Glutamatergic neuron (in vitro differentiated cells): ENCODE measurements around the gene ALCAM. TPM values are rescaled to one million over a fixed set of nuclear protein-coding genes. Genes with fewer than 3 reads are reported as not detected.

Source experiments
- DNase-seq: peaks from one replicate; pipeline ENCODE4 v3.0.0; 2022
- H3K27ac Mint-ChIP-seq: one replicate; pipeline ENCODE4 v1.8.0; 2020; ENCODE audit warnings: mild to moderate bottlenecking, mixed read lengths, inconsistent platforms; ENCODE audit not compliant: unreplicated experiment
- H3K27me3 Mint-ChIP-seq: one replicate; pipeline ENCODE4 v1.8.0; 2020; ENCODE audit warnings: mild to moderate bottlenecking, moderate library complexity, mixed read lengths, inconsistent platforms; ENCODE audit not compliant: unreplicated experiment
- H3K36me3 Mint-ChIP-seq: one replicate; pipeline ENCODE4 v1.8.0; 2020; ENCODE audit warnings: mild to moderate bottlenecking, mixed read lengths, inconsistent platforms; ENCODE audit not compliant: unreplicated experiment
- H3K4me1 Mint-ChIP-seq: one replicate; pipeline ENCODE4 v1.8.0; 2020; ENCODE audit warnings: mild to moderate bottlenecking, low read depth, mixed read lengths, inconsistent platforms; ENCODE audit not compliant: unreplicated experiment
- H3K4me3 Mint-ChIP-seq: one replicate; pipeline ENCODE4 v1.8.0; 2020; ENCODE audit warnings: mild to moderate bottlenecking, mixed read lengths, inconsistent platforms; ENCODE audit not compliant: unreplicated experiment
- H3K9me3 Mint-ChIP-seq: one replicate; pipeline ENCODE4 v1.8.0; 2020; ENCODE audit warnings: mild to moderate bottlenecking, moderate library complexity, mixed read lengths, inconsistent platforms; ENCODE audit not compliant: unreplicated experiment
- CTCF ChIP-seq: fragments of 200-600 bp; sonication (generic); IDR thresholded peaks from one replicate; pipeline ENCODE4 v1.5.0; 2021; ENCODE audit not compliant: partially characterized antibody, unreplicated experiment
- long read RNA-seq: library from polyadenylated mRNA; unstranded; transcript quantifications from one replicate; pipeline ENCODE4 v2.0.0, GENCODE V29; 2020; ENCODE audit not compliant: unreplicated experiment
- total RNA-seq: library from RNA; stranded (reverse); fragmentation: NEBNext Ultra II Directional; extraction: Animal tissue kit (Norgen Biotek cat#: 25700); gene quantifications from one replicate; pipeline ENCODE4 v1.2.1, GENCODE V29; 2021; ENCODE audit not compliant: unreplicated experiment

ALCAM gene
- 115 TPM for total RNA-seq
- long read RNA-seq, full-length matches to known transcripts = 6 of 16 reads
- long read RNA-seq, partial matches to known transcripts = 6 of 16 reads
- long read RNA-seq, other reads (novel, unspliced or antisense) = 4 of 16 reads

GRCh38 chr3:105366326-105367062 lies at the start of gene ALCAM:
Gene ALCAM (plus strand): TSS chr3:105366909.
- Mint-ChIP-seq H3K36me3 (no peaks in the 10 kb centered on the region), H3K27me3 (peaks cover 16% of the 10 kb centered on the region), H3K9me3 (peaks cover 23% of the 10 kb centered on the region), H3K4me1 (peaks cover 15% of the 10 kb centered on the region), H3K27ac (peak within 1 kb of the TSS; percentile 90), H3K4me3 (peak within 1 kb of the TSS; percentile 97)
- no peak for TF ChIP-seq CTCF
- DNase-seq = peak; percentile 97

DNA sequence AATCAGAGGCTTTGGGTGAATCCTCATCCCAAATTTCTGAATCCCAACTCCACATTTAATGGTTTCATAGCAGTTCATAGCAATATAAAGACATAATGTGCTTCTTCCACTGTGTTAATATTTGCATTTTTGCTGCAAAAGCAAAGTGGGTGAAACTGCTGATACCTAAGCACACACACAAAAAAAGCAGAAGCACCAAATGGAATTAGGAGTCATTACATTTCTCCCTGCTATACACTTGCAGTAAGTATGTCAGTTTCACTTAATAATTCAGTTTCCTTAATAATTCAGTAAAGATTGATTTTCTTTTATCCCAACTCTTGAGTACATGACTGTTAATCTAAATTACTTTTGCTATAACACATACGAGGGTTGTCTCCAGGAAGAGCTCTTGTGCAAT lies 48.9 kb upstream of the ALCAM start:
- no peak for DNase-seq
- H3K27me3 Mint-ChIP-seq = no peaks in the 10 kb centered on the region
- no peak for TF ChIP-seq CTCF
- H3K9me3 Mint-ChIP-seq = no peaks in the 10 kb centered on the region
- H3K4me3 Mint-ChIP-seq = no peak overlapping the region
- H3K4me1 Mint-ChIP-seq = no peaks in the 10 kb centered on the region
- no peak overlapping the region for H3K27ac Mint-ChIP-seq
- H3K36me3 Mint-ChIP-seq = no peaks in the 10 kb centered on the region

- Mint-ChIP-seq H3K4me3 (no peak overlapping the region), H3K9me3 (no peaks in the 10 kb centered on the region), H3K4me1 (no peaks in the 10 kb centered on the region), H3K27ac (no peak overlapping the region), H3K36me3 (no peaks in the 10 kb centered on the region), H3K27me3 (no peaks in the 10 kb centered on the region)
- no peak for DNase-seq
- no peak for TF ChIP-seq CTCF
These were observed 44.0 kb upstream of the ALCAM start for GRCh38 chr3:105322570-105323273.

DNA sequence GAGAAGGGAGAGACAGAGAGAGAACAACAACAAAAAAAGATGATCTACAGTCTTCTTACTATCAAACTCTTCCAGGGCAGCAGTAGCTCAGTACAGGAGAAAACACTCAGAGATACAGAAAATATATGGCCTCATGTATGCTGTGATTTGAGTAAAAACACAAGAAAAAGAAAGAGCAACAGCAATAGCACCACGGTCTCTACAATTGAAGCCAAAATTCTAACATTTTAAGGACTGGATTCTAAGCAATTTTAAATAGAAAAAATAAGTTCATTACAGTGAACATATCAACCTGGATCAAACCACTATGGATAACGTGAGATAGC lies 43.5 kb upstream of the ALCAM start:
- Mint-ChIP-seq H3K4me1 (no peaks in the 10 kb centered on the region), H3K9me3 (no peaks in the 10 kb centered on the region), H3K36me3 (no peaks in the 10 kb centered on the region), H3K27ac (no peak overlapping the region), H3K4me3 (no peak overlapping the region), H3K27me3 (no peaks in the 10 kb centered on the region)
- DNase-seq = no peak
- TF ChIP-seq CTCF = no peak

DNA sequence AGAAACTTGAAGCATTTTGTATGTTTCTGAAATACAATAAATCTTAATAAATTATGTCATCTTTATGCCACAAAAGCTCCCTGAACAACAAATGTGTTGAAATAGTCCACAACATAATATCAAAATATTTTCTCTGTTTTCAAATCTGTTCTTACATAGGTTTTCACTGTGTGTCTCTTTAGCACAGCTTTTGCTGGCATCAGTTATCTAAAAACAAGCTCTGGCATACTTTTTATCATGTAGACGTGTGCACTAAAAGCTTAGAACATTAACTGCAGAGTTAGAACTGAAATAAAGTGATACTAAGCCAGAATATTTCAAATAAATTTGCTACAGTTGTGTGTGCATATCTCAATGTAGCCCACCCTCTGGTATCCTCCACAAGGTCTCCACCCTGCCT lies 41.8 kb upstream of the ALCAM start:
- no peaks in the 10 kb centered on the region for H3K36me3 Mint-ChIP-seq
- no peaks in the 10 kb centered on the region for H3K4me1 Mint-ChIP-seq
- no peak overlapping the region for H3K4me3 Mint-ChIP-seq
- no peak for DNase-seq
- TF ChIP-seq CTCF = no peak
- H3K27me3 Mint-ChIP-seq = no peaks in the 10 kb centered on the region
- H3K9me3 Mint-ChIP-seq = no peaks in the 10 kb centered on the region
- no peak overlapping the region for H3K27ac Mint-ChIP-seq
